Measurements from ENCODE around the gene PPP2R5B. TPM values are rescaled to one million over a fixed set of nuclear protein-coding genes. Genes with fewer than 3 reads are reported as not detected.

The PPP2R5B gene
- total RNA-seq, 1 donor from 2014 or later, result 26.9 TPM

GRCh38 chr11:64882243-64882642 lies 42.2 kb upstream of the PPP2R5B start:
- no peak overlapping the region for H3K4me3 ChIP-seq (ENCODE audit: low read depth, low read length)
- TF ChIP-seq, protein P1, sequence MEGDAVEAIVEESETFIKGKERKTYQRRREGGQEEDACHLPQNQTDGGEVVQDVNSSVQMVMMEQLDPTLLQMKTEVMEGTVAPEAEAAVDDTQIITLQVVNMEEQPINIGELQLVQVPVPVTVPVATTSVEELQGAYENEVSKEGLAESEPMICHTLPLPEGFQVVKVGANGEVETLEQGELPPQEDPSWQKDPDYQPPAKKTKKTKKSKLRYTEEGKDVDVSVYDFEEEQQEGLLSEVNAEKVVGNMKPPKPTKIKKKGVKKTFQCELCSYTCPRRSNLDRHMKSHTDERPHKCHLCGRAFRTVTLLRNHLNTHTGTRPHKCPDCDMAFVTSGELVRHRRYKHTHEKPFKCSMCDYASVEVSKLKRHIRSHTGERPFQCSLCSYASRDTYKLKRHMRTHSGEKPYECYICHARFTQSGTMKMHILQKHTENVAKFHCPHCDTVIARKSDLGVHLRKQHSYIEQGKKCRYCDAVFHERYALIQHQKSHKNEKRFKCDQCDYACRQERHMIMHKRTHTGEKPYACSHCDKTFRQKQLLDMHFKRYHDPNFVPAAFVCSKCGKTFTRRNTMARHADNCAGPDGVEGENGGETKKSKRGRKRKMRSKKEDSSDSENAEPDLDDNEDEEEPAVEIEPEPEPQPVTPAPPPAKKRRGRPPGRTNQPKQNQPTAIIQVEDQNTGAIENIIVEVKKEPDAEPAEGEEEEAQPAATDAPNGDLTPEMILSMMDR (IDR thresholded peaks at IDR 0.05; ENCODE audit: insufficient read depth, low read length, poor library complexity, severe bottlenecking), result no peak

GRCh38 chr11:64883575-64883974 lies 40.9 kb upstream of the PPP2R5B start:
- Histone ChIP-seq H3K4me3 (ENCODE audit: low read depth, low read length) (no peak overlapping the region), H3K36me3 (ENCODE audit: control insufficient read depth, insufficient read depth, low read length) (no peaks in the 10 kb centered on the region), H3K27me3 (ENCODE audit: control insufficient read depth, insufficient read depth, low read length) (no peaks in the 10 kb centered on the region)
- DNase-seq (ENCODE audit: low read depth), result no peak
- TF ChIP-seq, protein P1 (IDR thresholded peaks at IDR 0.05; ENCODE audit: insufficient read depth, low read length, poor library complexity, severe bottlenecking), result no peak

More at GRCh38 chr11:64882243-64882642, 42.2 kb upstream of the PPP2R5B start:
- Histone ChIP-seq H3K27me3 (ENCODE audit: control insufficient read depth, insufficient read depth, low read length) (no peaks in the 10 kb centered on the region), H3K36me3 (ENCODE audit: control insufficient read depth, insufficient read depth, low read length) (no peaks in the 10 kb centered on the region)
- no peak for DNase-seq (ENCODE audit: low read depth)

- Histone ChIP-seq H3K27me3 (ENCODE audit: control insufficient read depth, insufficient read depth, low read length) (no peaks in the 10 kb centered on the region), H3K36me3 (ENCODE audit: control insufficient read depth, insufficient read depth, low read length) (no peaks in the 10 kb centered on the region), H3K4me3 (ENCODE audit: low read depth, low read length) (no peak overlapping the region)
- DNase-seq (ENCODE audit: low read depth), result no peak
- TF ChIP-seq, protein P1 (IDR thresholded peaks at IDR 0.05; ENCODE audit: insufficient read depth, low read length, poor library complexity, severe bottlenecking), result no peak
These were observed 40.5 kb upstream of the PPP2R5B start for GRCh38 chr11:64884019-64884418.

GRCh38 chr11:64885367-64886286 lies 38.9 kb upstream of the PPP2R5B start:
- TF ChIP-seq, protein P1 (IDR thresholded peaks at IDR 0.05; ENCODE audit: insufficient read depth, low read length, poor library complexity, severe bottlenecking), result no peak
- DNase-seq (ENCODE audit: low read depth), result no peak
- H3K4me3 ChIP-seq (ENCODE audit: low read depth, low read length), result no peak overlapping the region
- no peaks in the 10 kb centered on the region for H3K36me3 ChIP-seq (ENCODE audit: control insufficient read depth, insufficient read depth, low read length)
- H3K27me3 ChIP-seq (ENCODE audit: control insufficient read depth, insufficient read depth, low read length), result no peaks in the 10 kb centered on the region

- no peaks in the 10 kb centered on the region for H3K36me3 ChIP-seq (ENCODE audit: control insufficient read depth, insufficient read depth, low read length)
- TF ChIP-seq, protein P1 (IDR thresholded peaks at IDR 0.05; ENCODE audit: insufficient read depth, low read length, poor library complexity, severe bottlenecking), result no peak
- no peaks in the 10 kb centered on the region for H3K27me3 ChIP-seq (ENCODE audit: control insufficient read depth, insufficient read depth, low read length)
- H3K4me3 ChIP-seq (ENCODE audit: low read depth, low read length), result no peak overlapping the region
- DNase-seq (ENCODE audit: low read depth), result no peak
These were observed 37.2 kb upstream of the PPP2R5B start for GRCh38 chr11:64887234-64887756.
